GM13977 (cell line): ENCODE data around the gene PNP.
A peak's percentile ranks its signal among the peaks of the same experiment; 100 is the strongest.

Experiments used
- DNase-seq: peaks from one replicate; pipeline ENCODE4 v3.0.0; 2012; ENCODE audit warnings: low spot score
- CTCF ChIP-seq: IDR thresholded peaks from 2 replicates; pipeline ENCODE4 v1.5.1; 2012; ENCODE audit warnings: mild to moderate bottlenecking, control low read depth; ENCODE audit not compliant: insufficient read depth; ENCODE audit errors: extremely low read depth, missing control alignments
- in situ Hi-C: fragments of 300-500 bp; cut with MboI; formaldehyde crosslinking; loops from one replicate; pipeline ENCODE4 v1.12.0; 2022; ENCODE audit warnings: low sequenced_read_pairs, low pct_unique_long_range_greater_than_20kb, mixed read lengths, inconsistent platforms; ENCODE audit not compliant: unreplicated experiment

The PNP gene

GRCh38 chr14:20454516-20455354 is 14.5 kb upstream of the PNP start, which contains the start of the genes APEX1 and OSGEP:
Gene APEX1, plus strand, starts transcription at chr14:20455226. Its CDS starts 420 bp downstream, at chr14:20455646.
Gene OSGEP, minus strand, starts transcription at chr14:20454812. Its CDS starts 129 bp downstream, at chr14:20454683.
- peak; percentile 96 for DNase-seq
- TF ChIP-seq CTCF: no peak
- in situ Hi-C loops: no loop called here

GRCh38 chr14:20455355-20456300 is 13.6 kb upstream of the PNP start:
- no peak for TF ChIP-seq CTCF
- in situ Hi-C loops: no loop called here
- DNase-seq: peak; percentile 68

- in situ Hi-C loops: no loop called here
- TF ChIP-seq CTCF: no peak
- no peak for DNase-seq
These were observed 12.2 kb upstream of the PNP start for GRCh38 chr14:20456971-20457370.

- no peak for TF ChIP-seq CTCF
- in situ Hi-C loops: no loop called here
- DNase-seq: no peak
These were observed 11.0 kb upstream of the PNP start for GRCh38 chr14:20458031-20458789.

GRCh38 chr14:20460458-20461224 is 8.6 kb upstream of the PNP start:
- in situ Hi-C loops: loop anchor here (10.0 kb wide), 1 partner anchor 126 kb away; the partner anchor contains the start of gene CCNB1IP1
- no peak for TF ChIP-seq CTCF

More at GRCh38 chr14:20460458-20461224, 8.6 kb upstream of the PNP start:
- no peak for DNase-seq
